ENCODE measurements around the gene HDAC9.

DNA sequence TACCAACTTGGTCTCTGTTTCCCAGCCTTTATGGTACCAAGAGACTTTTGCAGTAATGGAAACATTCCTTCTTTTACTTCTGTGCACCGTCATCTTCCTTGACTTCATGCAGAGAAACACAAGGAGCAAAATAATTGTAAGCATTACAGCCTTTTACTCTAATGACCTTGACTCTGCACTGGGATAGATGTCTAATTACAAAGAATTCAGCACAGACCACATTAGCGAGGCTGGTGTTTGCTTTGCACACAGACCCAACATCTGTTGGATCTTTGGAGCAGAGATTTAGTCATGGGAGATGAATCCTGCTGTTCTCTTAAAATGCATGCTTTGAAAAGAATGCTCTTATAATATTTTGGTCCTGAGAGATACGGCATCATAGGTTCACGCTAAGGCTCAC is 360.2 kb downstream of the HDAC9 start:
- TF ChIP-seq, protein P1, sequence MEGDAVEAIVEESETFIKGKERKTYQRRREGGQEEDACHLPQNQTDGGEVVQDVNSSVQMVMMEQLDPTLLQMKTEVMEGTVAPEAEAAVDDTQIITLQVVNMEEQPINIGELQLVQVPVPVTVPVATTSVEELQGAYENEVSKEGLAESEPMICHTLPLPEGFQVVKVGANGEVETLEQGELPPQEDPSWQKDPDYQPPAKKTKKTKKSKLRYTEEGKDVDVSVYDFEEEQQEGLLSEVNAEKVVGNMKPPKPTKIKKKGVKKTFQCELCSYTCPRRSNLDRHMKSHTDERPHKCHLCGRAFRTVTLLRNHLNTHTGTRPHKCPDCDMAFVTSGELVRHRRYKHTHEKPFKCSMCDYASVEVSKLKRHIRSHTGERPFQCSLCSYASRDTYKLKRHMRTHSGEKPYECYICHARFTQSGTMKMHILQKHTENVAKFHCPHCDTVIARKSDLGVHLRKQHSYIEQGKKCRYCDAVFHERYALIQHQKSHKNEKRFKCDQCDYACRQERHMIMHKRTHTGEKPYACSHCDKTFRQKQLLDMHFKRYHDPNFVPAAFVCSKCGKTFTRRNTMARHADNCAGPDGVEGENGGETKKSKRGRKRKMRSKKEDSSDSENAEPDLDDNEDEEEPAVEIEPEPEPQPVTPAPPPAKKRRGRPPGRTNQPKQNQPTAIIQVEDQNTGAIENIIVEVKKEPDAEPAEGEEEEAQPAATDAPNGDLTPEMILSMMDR (IDR thresholded peaks at IDR 0.05; ENCODE audit: poor library complexity), result no peak
- TF ChIP-seq EZH2 (IDR thresholded peaks at IDR 0.05; ENCODE audit: borderline replicate concordance) (no peak), EZH2phosphoT487 (IDR thresholded peaks at IDR 0.05; ENCODE audit: low read depth, severe bottlenecking, unreplicated experiment) (no peak)

Measured in hepatocyte (in vitro differentiated cells).